HT1080 (cell line): ENCODE measurements around the gene MPHOSPH9. TPM values are rescaled to one million over a fixed set of nuclear protein-coding genes. Genes with fewer than 3 reads are reported as not detected.

Source experiments
- DNase-seq: peaks from one replicate; pipeline ENCODE4 v3.0.0-alpha.2; 2015; ENCODE audit warnings: low read depth
- polyA plus RNA-seq, 2 experiments: library from polyadenylated mRNA; depleted of rRNA; stranded (reverse); fragments of >200 nt; gene quantifications; 2 replicates each; pipeline ENCODE4 v1.2.3, GENCODE V29; 2015
- total RNA-seq: library from RNA; depleted of rRNA; stranded (reverse); fragments of >200 nt; shearing (Covaris generic); gene quantifications from 2 replicates; pipeline ENCODE4 v1.2.3, GENCODE V29; 2014; rRNA removed

MPHOSPH9 gene, protein sequence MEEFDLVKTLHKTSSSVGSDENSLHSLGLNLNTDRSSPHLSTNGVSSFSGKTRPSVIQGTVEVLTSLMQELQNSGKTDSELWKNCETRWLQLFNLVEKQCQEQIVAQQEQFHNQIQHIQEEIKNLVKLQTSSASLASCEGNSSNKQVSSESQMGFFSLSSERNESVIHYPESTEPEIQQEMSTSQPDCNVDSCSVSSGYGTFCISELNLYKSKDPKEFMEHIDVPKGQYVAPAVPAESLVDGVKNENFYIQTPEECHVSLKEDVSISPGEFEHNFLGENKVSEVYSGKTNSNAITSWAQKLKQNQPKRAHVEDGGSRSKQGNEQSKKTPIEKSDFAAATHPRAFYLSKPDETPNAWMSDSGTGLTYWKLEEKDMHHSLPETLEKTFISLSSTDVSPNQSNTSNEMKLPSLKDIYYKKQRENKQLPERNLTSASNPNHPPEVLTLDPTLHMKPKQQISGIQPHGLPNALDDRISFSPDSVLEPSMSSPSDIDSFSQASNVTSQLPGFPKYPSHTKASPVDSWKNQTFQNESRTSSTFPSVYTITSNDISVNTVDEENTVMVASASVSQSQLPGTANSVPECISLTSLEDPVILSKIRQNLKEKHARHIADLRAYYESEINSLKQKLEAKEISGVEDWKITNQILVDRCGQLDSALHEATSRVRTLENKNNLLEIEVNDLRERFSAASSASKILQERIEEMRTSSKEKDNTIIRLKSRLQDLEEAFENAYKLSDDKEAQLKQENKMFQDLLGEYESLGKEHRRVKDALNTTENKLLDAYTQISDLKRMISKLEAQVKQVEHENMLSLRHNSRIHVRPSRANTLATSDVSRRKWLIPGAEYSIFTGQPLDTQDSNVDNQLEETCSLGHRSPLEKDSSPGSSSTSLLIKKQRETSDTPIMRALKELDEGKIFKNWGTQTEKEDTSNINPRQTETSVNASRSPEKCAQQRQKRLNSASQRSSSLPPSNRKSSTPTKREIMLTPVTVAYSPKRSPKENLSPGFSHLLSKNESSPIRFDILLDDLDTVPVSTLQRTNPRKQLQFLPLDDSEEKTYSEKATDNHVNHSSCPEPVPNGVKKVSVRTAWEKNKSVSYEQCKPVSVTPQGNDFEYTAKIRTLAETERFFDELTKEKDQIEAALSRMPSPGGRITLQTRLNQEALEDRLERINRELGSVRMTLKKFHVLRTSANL
- total RNA-seq = 42.1 and 45.9 TPM in 2 replicates
- 25.0 and 29.2 TPM in 2 replicates for polyA plus RNA-seq (2015; cell fraction: cytosol; rRNA removed)
- polyA plus RNA-seq (2015; cell fraction: nucleus; rRNA removed) = 72.5 and 72.6 TPM in 2 replicates

DNA sequence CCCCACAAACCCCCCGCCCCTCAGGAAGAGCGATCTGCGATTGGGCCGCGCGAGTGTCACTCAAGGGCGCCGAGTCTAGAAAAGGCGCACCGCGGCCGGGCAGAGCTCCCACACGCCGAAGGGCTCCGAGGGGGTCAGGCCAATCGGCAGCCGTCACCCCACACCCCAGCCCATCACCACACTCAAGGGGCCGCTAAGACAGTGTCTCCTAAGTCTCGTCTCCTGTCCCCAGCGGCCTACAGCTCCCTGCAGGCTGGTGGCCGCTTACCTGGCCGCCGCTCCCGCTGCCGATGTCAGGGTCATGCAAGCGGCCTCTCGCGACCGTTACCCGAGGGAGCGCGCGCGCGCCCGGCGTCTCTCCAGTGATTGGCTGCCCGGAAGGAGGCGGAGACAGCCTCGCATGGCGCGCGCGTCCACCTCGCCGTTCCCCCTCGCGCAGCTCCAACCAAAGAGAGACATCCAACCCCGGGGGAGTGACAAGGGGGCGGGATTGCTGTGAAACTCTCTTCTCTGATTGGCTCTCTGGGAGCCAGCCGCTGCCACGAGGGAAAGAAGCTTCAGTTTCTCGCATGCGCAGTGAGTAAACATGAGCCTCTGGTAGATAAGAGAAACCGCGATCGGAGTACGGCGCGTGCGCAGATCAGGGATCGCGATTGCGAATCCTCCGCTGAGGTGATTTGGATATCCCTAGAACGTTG lies at the start of gene MPHOSPH9, which contains the start of gene MTRFR:
Gene MPHOSPH9 (minus strand): TSS at position 335 of the 698 bp plus-strand sequence. CDS start 2,777 bp downstream, outside the sequence.
Gene MTRFR (plus strand): TSS at position 630 of the 698 bp plus-strand sequence. CDS start 20,239 bp downstream, outside the sequence.
- DNase-seq = peak; percentile 99

DNA sequence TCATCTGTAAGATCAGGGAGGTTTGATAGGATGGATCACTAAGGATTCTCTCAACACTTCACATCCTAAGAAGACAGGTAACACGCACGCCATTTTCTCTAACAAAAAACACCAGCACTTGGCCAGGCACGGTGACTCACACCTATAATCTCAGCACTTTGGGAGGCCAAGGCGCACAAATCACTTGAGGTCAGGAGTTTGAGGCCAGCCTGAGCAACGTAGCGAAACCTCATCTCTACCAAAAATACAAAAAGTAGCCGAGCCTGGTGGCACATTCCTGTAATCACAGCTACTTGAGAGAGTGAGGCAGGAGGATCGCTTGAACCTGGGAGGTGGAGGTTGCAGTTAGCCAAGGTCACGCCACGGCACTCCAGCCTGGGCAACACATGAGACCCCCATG lies 49.2 kb upstream of the MPHOSPH9 start:
- DNase-seq = no peak

DNA sequence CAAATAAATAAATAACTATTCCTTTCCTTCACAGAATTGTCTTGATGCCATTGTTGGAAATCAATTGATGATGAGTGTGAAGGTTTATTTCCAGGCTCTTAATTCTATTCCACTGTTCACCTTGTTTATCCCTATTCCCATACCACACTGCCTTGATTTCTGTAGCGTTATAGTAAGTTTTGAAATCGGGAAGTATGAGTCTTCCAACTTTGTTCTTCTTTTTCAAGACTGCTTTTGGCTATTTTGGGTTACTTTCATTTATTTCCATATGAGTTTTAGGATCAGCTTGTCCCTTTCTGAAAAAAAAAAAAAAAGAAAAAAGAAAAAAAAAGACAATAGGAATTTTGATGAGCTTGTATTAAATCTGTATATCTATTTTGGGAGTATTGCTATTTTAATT lies 48.0 kb upstream of the MPHOSPH9 start:
- no peak for DNase-seq

- no peak for DNase-seq
Measured at GRCh38 chr12:123278101-123278627, 45.2 kb upstream of the MPHOSPH9 start.

GRCh38 chr12:123273166-123273565 lies 40.2 kb upstream of the MPHOSPH9 start:
- DNase-seq = no peak

DNA sequence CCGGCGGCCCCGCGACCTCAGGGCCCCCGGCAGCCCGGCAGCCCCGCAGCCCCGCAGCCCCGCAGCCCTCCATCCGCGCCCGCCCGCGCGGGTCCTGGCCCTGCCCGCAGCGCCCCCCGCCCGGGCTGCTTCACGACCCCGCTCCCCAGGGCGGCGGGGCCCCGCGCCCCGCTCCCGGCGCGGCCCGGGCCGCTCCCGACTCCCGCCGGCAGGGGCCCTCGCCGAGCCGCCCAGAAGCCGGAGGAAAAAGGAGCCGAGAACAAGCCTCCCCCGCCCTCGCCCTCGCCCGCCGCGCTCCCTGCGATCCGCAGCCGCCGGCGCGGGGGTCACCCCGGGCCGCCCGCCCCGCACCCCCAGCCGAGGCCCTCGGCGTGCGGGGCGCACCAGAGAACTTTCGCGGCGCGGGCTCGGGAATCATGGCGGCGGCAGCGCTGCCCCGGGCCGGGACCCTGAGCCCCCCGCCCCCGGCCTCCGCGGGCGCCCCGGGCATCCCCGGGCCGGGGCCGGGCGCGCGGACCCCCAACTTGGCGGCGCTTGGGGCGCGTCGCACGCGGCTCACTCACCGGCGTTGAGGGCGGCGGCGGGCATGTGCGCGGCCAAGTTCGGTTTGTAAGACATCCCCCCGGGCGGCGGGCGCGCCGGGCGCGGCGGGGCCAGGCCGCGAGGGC lies 38.2 kb upstream of the MPHOSPH9 start:
- DNase-seq = no peak

DNA sequence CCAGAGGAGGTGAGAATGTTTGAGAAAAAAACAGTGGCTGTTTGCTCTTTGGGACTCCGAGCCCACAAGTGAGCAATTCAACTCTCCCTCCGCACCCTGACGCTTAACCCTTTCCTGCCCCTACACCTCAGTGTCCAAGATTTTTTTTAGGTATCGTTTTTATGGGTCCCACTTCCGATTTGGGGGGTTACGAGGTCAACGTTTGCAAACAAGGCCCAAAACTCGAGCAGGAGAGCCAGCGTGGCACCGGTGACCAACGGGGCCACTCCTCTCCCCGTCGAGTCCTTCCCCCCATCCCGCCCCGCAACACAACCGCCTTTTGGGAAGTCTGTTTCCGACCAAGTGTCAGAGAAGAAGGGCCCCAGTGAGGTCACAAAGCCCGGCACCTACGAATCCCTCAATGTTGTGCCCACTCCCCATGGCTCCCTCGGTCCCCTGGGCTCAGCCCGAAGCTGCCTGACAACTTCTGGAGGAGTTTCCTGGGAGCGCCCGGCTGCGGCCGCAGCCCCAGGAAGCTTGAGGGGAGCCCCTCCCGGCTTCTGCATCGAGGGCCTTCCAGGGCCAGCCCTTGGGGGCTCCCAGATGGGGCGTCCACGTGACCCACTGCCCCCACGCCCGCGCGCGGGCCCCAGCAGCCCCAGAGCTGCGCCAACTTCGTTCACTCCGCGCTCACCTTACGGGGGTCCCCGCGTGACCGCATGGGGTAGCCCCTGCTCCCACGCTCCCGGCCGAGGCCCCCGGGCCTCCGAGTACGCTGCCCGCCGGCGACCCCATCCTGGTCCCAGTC lies 37.5 kb upstream of the MPHOSPH9 start:
- DNase-seq = peak; percentile 35

DNA sequence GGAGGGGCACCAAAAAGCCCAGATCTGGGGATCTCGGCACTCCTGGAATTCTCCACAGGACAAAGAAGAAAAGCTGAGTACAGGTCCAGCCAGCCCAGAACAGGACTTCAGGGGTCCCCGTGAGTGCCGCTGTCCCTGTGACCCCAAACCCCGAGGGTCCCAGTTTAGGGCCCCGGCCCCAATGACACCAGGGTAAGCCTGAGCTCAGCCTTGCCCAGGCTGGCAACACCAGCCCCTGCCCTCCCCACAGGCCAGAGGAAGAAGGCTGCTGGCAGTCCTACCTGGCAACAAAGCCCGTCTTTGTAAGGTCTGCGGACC lies 36.9 kb upstream of the MPHOSPH9 start:
- no peak for DNase-seq

DNA sequence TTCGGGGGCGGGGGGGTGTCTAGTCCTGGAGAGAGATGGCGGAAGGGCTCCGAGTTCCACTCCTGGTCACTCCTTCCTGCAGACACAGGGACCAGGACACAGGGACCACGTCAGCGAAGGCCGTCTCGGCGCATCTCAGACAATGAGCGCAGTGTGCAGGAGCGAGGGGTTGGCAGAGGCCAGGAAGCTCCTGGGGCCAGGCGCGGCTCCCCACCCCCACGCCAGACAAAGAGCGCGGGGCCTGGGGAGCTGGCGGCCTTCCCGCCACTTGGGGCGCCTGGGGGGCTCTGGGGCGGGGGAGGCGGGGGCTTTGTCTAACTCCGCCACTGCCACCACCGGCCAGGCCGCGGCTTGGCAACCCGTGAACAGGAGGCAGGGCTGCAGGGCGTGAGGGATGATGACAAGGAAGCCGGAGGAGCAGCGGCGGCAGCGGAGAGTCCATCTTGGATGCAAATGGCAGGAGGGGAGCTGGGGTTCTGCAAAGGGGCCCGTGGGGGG lies 36.5 kb upstream of the MPHOSPH9 start:
- DNase-seq = no peak

DNA sequence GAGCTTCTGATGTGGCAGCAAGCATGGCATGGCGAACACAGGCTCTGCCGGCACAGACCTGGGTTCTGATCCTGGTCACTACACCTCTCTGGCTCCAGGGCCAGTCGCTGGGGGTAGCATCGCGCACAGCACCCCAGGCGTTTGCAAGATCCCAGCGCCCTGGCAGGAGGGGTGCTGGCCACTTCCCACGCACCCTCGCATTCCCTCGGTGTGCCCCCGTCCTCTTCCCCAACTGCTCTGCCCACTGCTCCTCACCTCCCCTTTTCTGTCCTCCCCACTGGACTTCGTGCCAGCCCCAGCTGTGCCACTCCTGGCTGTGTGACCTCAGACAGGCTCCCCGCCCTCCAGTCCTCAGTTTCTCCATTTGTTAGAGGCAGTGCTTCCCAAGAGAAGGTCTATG lies 35.9 kb upstream of the MPHOSPH9 start:
- no peak for DNase-seq

- DNase-seq = no peak
Measured at GRCh38 chr12:123267991-123268843, 35.3 kb upstream of the MPHOSPH9 start.

- no peak for DNase-seq
Measured at GRCh38 chr12:123267335-123267920, 34.5 kb upstream of the MPHOSPH9 start.

- no peak for DNase-seq
Measured at GRCh38 chr12:123266679-123267277, 33.8 kb upstream of the MPHOSPH9 start.

GRCh38 chr12:123265851-123266678 lies 33.1 kb upstream of the MPHOSPH9 start:
- no peak for DNase-seq

DNA sequence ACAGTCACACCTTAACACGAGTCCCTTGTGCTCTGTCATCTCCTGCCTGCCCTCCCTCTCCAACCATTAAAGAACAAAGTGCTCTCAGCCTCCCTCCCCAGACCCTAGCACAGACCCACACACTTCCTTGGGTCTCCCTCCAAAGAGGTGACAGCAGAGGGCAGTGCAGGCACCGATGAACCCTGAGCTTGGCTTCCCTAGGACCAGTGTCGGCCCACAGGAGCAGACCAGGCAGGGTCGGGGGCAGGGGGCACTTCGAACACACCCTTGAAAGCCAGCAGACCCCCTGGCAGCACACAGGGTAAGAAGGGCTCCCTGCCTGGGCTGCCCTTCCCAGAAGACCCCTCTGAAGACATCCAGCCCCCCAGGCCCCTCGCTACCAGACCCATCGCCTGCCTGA lies 31.7 kb upstream of the MPHOSPH9 start:
- no peak for DNase-seq

DNA sequence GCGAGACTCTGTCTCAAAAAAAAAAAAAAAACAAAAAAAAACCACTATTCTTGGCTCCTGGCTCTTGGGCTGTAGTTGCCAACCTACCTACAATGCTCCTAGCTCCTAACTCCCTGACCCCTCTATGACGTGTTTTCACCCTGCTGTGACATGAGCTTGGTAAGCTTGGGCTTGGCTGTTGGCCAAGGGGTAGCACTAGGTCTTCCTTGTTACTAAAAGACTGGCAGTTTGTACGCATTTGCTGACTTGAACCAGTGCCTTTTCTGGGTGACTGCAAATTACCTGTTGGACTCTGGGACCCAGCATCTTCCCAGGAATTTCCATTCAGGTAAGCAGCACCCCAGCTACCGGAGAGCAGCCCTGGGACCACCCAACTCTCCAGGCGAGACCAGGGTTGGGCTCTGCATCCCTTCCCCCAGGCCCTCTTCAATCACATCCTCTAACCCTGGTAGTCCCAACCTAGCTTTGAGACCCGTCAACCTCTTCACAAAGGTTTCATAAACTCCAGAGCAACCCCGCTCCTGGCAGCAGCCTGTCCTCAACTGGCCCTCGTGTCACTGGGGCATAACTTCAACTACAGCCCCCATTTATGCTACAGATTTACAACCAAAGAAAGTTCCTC lies 30.4 kb upstream of the MPHOSPH9 start:
- DNase-seq = no peak
